HepG2 (cell line): Measurements from ENCODE around the gene TMEM273. TPM values are rescaled to one million over a fixed set of nuclear protein-coding genes. Genes with fewer than 3 reads are reported as not detected.

Source experiments
- ATAC-seq: fragments of 200-7000 bp; cut with Tn5 transposase; 3 replicates; pipeline ENCODE4 v1.9.1; 2020; ENCODE audit warnings: mild to moderate bottlenecking, moderate library complexity
- BruUV-seq: library from RNA; stranded (reverse); fragments of 400-500 nt; replicated peaks from 2 replicates; lab custom pipeline; 2021; lab: Mats Ljungman, UMichigan
- CTCF ChIA-PET: fragments of 300-600 bp; formaldehyde crosslinking; extraction: SDS; loops from one replicate; lab custom pipeline; 2021; ENCODE audit warnings: low total read pairs, inconsistent platforms, low intra/inter-chr PET ratio; lab: Yijun Ruan, JAX
- POLR2A ChIA-PET: fragments of 350-600 bp; sonication (Branson Sonifier 250); formaldehyde crosslinking; loops from one replicate; lab custom pipeline; 2020; ENCODE audit warnings: antibody characterized with exemption, inconsistent platforms; lab: Yijun Ruan, JAX
- DNase-seq: peaks from one replicate; pipeline ENCODE4 v3.0.0-alpha.2; 2015; ENCODE audit warnings: low spot score
- FAIRE-seq: peaks from 3 replicates; lab custom pipeline; 2011; peaks lifted over from hg19 to GRCh38; lab: Jason Lieb, UNC
- H2AFZ ChIP-seq: one replicate; pipeline ENCODE4 v1.6.1; 2011; ENCODE audit warnings: low read length, inconsistent platforms
- H3K27ac ChIP-seq: fragments of 300-600 bp; 3 replicates; pipeline ENCODE4 v1.8.0; 2011; ENCODE audit warnings: mixed run types, mild to moderate bottlenecking, mixed read lengths, low read length, inconsistent platforms; ENCODE audit not compliant: insufficient read depth; ENCODE audit errors: extremely low read length
- H3K27me3 ChIP-seq, 2 experiments: fragments of 200-600 bp in 1 of 2; 2 replicates in 1 of 2; 3 replicates in 1 of 2; pipeline versions ENCODE4 v1.6.0 to v1.8.0; 2011; ENCODE audit warnings: low read length in 2 of 2, mild to moderate bottlenecking in 2 of 2, moderate library complexity in 2 of 2, inconsistent platforms in 1 of 2; ENCODE audit not compliant: insufficient read depth in 2 of 2, control insufficient read depth in 1 of 2
- H3K36me3 ChIP-seq, 2 experiments: fragments of 200-600 bp in 1 of 2; replicated peaks in 1 of 2; 2 replicates in 1 of 2; 3 replicates in 1 of 2; pipeline versions ENCODE4 v1.5.1 to v1.8.0; 2011; ENCODE audit warnings: low read length in 2 of 2, inconsistent platforms in 1 of 2; ENCODE audit not compliant: insufficient read depth in 2 of 2, control insufficient read depth in 1 of 2
- H3K4me1 ChIP-seq: 2 replicates; pipeline ENCODE4 v1.5.1; 2012; ENCODE audit warnings: low read length, inconsistent platforms; ENCODE audit not compliant: insufficient read depth
- H3K4me2 ChIP-seq: 2 replicates; pipeline ENCODE4 v1.6.0; 2011; ENCODE audit warnings: low read depth, low read length, inconsistent platforms
- H3K4me3 ChIP-seq, 3 experiments: fragments of 200-600 bp in 1 of 3; sonication (generic), shearing (Covaris generic) in 1 of 3; replicated peaks in 1 of 3; 2 replicates each; pipeline ENCODE4 v1.5.1; 2011 to 2016; ENCODE audit warnings: low read length in 3 of 3, inconsistent platforms in 2 of 3, low read depth in 2 of 3, mild to moderate bottlenecking in 2 of 3, control low read depth in 1 of 3, mixed read lengths in 1 of 3; ENCODE audit not compliant: insufficient read depth in 1 of 3
- H3K79me2 ChIP-seq: one replicate; pipeline ENCODE4 v1.6.1; 2011; ENCODE audit warnings: low read length, inconsistent platforms; ENCODE audit not compliant: insufficient read depth
- H3K9ac ChIP-seq: 2 replicates; pipeline ENCODE4 v1.6.0; 2011; ENCODE audit warnings: mild to moderate bottlenecking, low read depth, low read length, inconsistent platforms; ENCODE audit not compliant: insufficient read depth
- H3K9me3 ChIP-seq: 2 replicates; pipeline ENCODE4 v1.5.1; 2012; ENCODE audit warnings: mild to moderate bottlenecking, low read length
- H4K20me1 ChIP-seq: 2 replicates; pipeline ENCODE4 v1.6.0; 2011; ENCODE audit warnings: inconsistent platforms, mild to moderate bottlenecking, low read length, moderate library complexity; ENCODE audit not compliant: insufficient read depth
- ARID4A ChIP-seq: sonication (generic); formaldehyde crosslinking; IDR thresholded peaks from 2 replicates; pipeline ENCODE4 v1.5.0; 2020; ENCODE audit warnings: mild to moderate bottlenecking, missing genetic modification reagents, borderline replicate concordance
- ATF7-NPFF ChIP-seq: sonication (generic); formaldehyde crosslinking; IDR thresholded peaks from 2 replicates; pipeline ENCODE4 v1.8.1; 2023; ENCODE audit warnings: mild to moderate bottlenecking, low read depth, missing genetic modification reagents, moderate library complexity
- ESRRA ChIP-seq: sonication (generic); formaldehyde crosslinking; IDR thresholded peaks from 2 replicates; pipeline ENCODE4 v1.5.1; 2020; ENCODE audit warnings: mild to moderate bottlenecking, low read depth, missing genetic modification reagents
- GLMP ChIP-seq: sonication (generic); formaldehyde crosslinking; IDR thresholded peaks from 2 replicates; pipeline ENCODE4 v1.9.0; 2021; ENCODE audit warnings: missing genetic modification reagents, mild to moderate bottlenecking, borderline replicate concordance
- KDM5A ChIP-seq: fragments of 200-600 bp; sonication (generic); IDR thresholded peaks from 2 replicates; pipeline ENCODE4 v1.7.0; 2018; ENCODE audit warnings: antibody characterized with exemption, mild to moderate bottlenecking, low read length, borderline replicate concordance
- PAWR ChIP-seq: sonication (generic); formaldehyde crosslinking; IDR thresholded peaks from 2 replicates; pipeline ENCODE4 v1.4.0; 2020; ENCODE audit warnings: missing genetic modification reagents, mild to moderate bottlenecking, borderline replicate concordance
- RERE ChIP-seq: IDR thresholded peaks from 2 replicates; pipeline ENCODE4 v1.6.1; 2016; ENCODE audit warnings: low read depth, missing genetic modification reagents, missing compliant biosample characterization
- ZNF205 ChIP-seq: IDR thresholded peaks from 2 replicates; pipeline ENCODE4 v1.6.1; 2018; ENCODE audit warnings: missing biosample characterization, missing genetic modification reagents
- ZNF329 ChIP-seq: sonication (generic); formaldehyde crosslinking; IDR thresholded peaks from 2 replicates; pipeline ENCODE4 v1.9.0; 2021; ENCODE audit warnings: low read depth, mild to moderate bottlenecking, missing genetic modification reagents
- ZNF547 ChIP-seq: sonication (generic); formaldehyde crosslinking; IDR thresholded peaks from 2 replicates; pipeline ENCODE4 v1.5.1; 2020; ENCODE audit warnings: mild to moderate bottlenecking, missing genetic modification reagents
- ZNF607 ChIP-seq: sonication (generic); formaldehyde crosslinking; IDR thresholded peaks from 2 replicates; pipeline ENCODE4 v1.5.1; 2020; ENCODE audit warnings: missing genetic modification reagents, mild to moderate bottlenecking, borderline replicate concordance
- ZNF619 ChIP-seq: sonication (generic); formaldehyde crosslinking; IDR thresholded peaks from 2 replicates; pipeline ENCODE4 v1.4.0; 2020; ENCODE audit warnings: mild to moderate bottlenecking, missing genetic modification reagents
- ZNF644 ChIP-seq: IDR thresholded peaks from 2 replicates; pipeline ENCODE4 v1.6.1; 2016; ENCODE audit warnings: low read depth
- ZNF766 ChIP-seq: sonication (generic); formaldehyde crosslinking; IDR thresholded peaks from 2 replicates; pipeline ENCODE4 v1.5.0; 2020; ENCODE audit warnings: missing genetic modification reagents, borderline replicate concordance
- WGBS: methylation state at CpG from one replicate; pipeline ENCODE4 v1.1.6; 2017; ENCODE audit warnings: low lambda C conversion rate; 5-methylcytosine and 5-hydroxymethylcytosine counted together
- in situ Hi-C: cut with HindIII; loops from 2 replicates; pipeline ENCODE4 v1.10.0; 2017; ENCODE audit warnings: low pct_unique_long_range_greater_than_20kb; ENCODE audit not compliant: extremely low pct_ligation_motif_present
- intact Hi-C: fragments of 100-400 bp; cut with micrococcal nuclease; formaldehyde crosslinking; loops from one replicate; pipeline ENCODE4 v1.10.0; 2022; ENCODE audit not compliant: unreplicated experiment
- polyA plus RNA-seq, 8 experiments: library from polyadenylated mRNA; depleted of rRNA in 3 of 8; stranded (reverse) in 7 of 8; unstranded in 1 of 8; fragments of >200 nt; fragmentation: Illumina TruSeq in 4 of 8; extraction: Trizol in 4 of 8; gene quantifications; 2 replicates each; pipeline versions ENCODE4 v1.2.1 to v1.2.3, GENCODE V29; 2011 to 2016; ENCODE audit warnings: low read depth in 4 of 8, missing spikeins in 1 of 8, mixed read lengths in 1 of 8; ENCODE audit not compliant: insufficient read depth in 1 of 8
- total RNA-seq, 5 experiments: library from RNA; depleted of rRNA; stranded (reverse); fragments of >200 nt; fragmentation: Illumina TruSeq; extraction: Trizol; gene quantifications; 2 replicates each; pipeline ENCODE4 v1.2.3, GENCODE V29; 2016; ENCODE audit warnings: low read depth in 1 of 5

Gene TMEM273
- total and polyA plus RNA-seq, 2 of the 13 experiments (the other 11 are each of a cell fraction or from before 2014, with no cell fraction given): not detected

- DNase-seq (no peak), FAIRE-seq (no peak), ATAC-seq (no peak)
- Histone ChIP-seq H3K27ac (no peak overlapping the region), H4K20me1 (no peaks in the 10 kb centered on the region), H3K4me3 (no peak overlapping the region), H3K9me3 (no peaks in the 10 kb centered on the region), H3K4me2 (no peak overlapping the region), H3K27me3 (no peaks in the 10 kb centered on the region; a peak in 2 of 5 replicates), H3K9ac (no peak overlapping the region), H3K4me1 (no peaks in the 10 kb centered on the region), H2AFZ (no peak overlapping the region), H3K36me3 (no peaks in the 10 kb centered on the region), H3K79me2 (no peaks in the 10 kb centered on the region)
- ChIA-PET CTCF (no interaction called here), POLR2A (no interaction called here)
- intact Hi-C loops (no loop called here), in situ Hi-C loops (no loop called here)
- 25% methylated on average over 6 of the region's 12 CpGs for WGBS
- BruUV-seq: no TSS peak
- TF ChIP-seq ARID4A (CRISPR knock-in tag) (no peak), ZNF644 (CRISPR knock-in tag) (no peak), ATF7-NPFF (CRISPR knock-in tag) (no peak), KDM5A (no peak), ZNF329 (CRISPR knock-in tag) (no peak), ZNF547 (CRISPR knock-in tag) (no peak), ESRRA (CRISPR knock-in tag) (no peak), PAWR (CRISPR knock-in tag) (no peak), ZNF766 (CRISPR knock-in tag) (no peak), RERE (CRISPR knock-in tag) (no peak), GLMP (CRISPR knock-in tag) (no peak), ZNF205 (CRISPR knock-in tag) (no peak), ZNF607 (no peak), ZNF619 (no peak)
These were observed 37.2 kb upstream of the TMEM273 start for GRCh38 chr10:49225218-49225876.
